ENCODE results near the gene MEDAG. TPM values are rescaled to one million over a fixed set of nuclear protein-coding genes. Genes with fewer than 3 reads are reported as not detected.

The MEDAG gene
- total RNA-seq, 1 experiment from 2014 or later, result 1.6 TPM

- H3K4me1 Mint-ChIP-seq (ENCODE audit: low read depth, unreplicated experiment), result peaks cover 12% of the 10 kb centered on the region
- H3K36me3 Mint-ChIP-seq (ENCODE audit: insufficient read depth, unreplicated experiment), result no peaks in the 10 kb centered on the region
- CTCF ChIA-PET, result no interaction called here
- peak overlapping the region; percentile 13 for H3K4me3 Mint-ChIP-seq (ENCODE audit: low read depth, unreplicated experiment)
- TF ChIP-seq CTCF (IDR thresholded peaks at IDR 0.05; ENCODE audit: unreplicated experiment), result no peak
- DNase-seq, result peak; percentile 42
- intact Hi-C loops (cut with micrococcal nuclease; ENCODE audit: unreplicated experiment), result no loop called here
- no TSS peak for BruUV-seq (replicated peaks)
- H3K27ac Mint-ChIP-seq (ENCODE audit: unreplicated experiment), result no peak overlapping the region
- peaks cover 3% of the 10 kb centered on the region for H3K9me3 Mint-ChIP-seq (ENCODE audit: low read depth, unreplicated experiment)
- H3K27me3 Mint-ChIP-seq (ENCODE audit: unreplicated experiment), result peaks cover 23% of the 10 kb centered on the region
Observed at GRCh38 chr13:30963791-30964190, 57.7 kb downstream of the MEDAG start.

DNA sequence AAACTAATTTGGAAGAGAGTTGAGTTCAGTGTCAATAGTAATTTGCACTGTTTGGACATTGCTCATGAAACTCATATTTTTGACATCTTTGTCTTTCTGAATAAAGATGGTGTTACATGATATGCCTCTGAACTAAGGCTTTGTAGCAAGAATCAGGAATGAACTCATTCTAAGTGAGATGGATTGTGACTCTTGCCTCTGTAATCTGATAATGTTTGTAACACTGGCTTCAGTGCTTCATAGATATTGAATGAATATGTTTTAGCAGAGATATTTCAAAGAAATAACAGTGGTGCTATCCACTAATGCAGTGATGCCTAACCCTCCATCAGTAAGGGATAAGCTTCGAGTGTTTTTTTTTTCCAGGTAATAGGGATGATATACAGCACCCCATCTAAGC lies 59.3 kb downstream of the MEDAG start:
- H3K4me1 Mint-ChIP-seq (ENCODE audit: low read depth, unreplicated experiment), result peaks cover 12% of the 10 kb centered on the region
- CTCF ChIA-PET, result no interaction called here
- peaks cover 3% of the 10 kb centered on the region for H3K9me3 Mint-ChIP-seq (ENCODE audit: low read depth, unreplicated experiment)
- no peak for TF ChIP-seq CTCF (IDR thresholded peaks at IDR 0.05; ENCODE audit: unreplicated experiment)
- no peak overlapping the region for H3K27ac Mint-ChIP-seq (ENCODE audit: unreplicated experiment)
- no peak for DNase-seq
- H3K4me3 Mint-ChIP-seq (ENCODE audit: low read depth, unreplicated experiment), result no peak overlapping the region
- no peaks in the 10 kb centered on the region for H3K36me3 Mint-ChIP-seq (ENCODE audit: insufficient read depth, unreplicated experiment)
- peaks cover 19% of the 10 kb centered on the region for H3K27me3 Mint-ChIP-seq (ENCODE audit: unreplicated experiment)
- BruUV-seq (replicated peaks), result no TSS peak
- intact Hi-C loops (cut with micrococcal nuclease; ENCODE audit: unreplicated experiment), result no loop called here

- H3K36me3 Mint-ChIP-seq (ENCODE audit: insufficient read depth, unreplicated experiment), result no peaks in the 10 kb centered on the region
- peaks cover 3% of the 10 kb centered on the region for H3K9me3 Mint-ChIP-seq (ENCODE audit: low read depth, unreplicated experiment)
- intact Hi-C loops (cut with micrococcal nuclease; ENCODE audit: unreplicated experiment), result no loop called here
- CTCF ChIA-PET, result no interaction called here
- H3K27me3 Mint-ChIP-seq (ENCODE audit: unreplicated experiment), result peaks cover 17% of the 10 kb centered on the region
- DNase-seq, result no peak
- BruUV-seq (replicated peaks), result no TSS peak
- H3K4me1 Mint-ChIP-seq (ENCODE audit: low read depth, unreplicated experiment), result peaks cover 12% of the 10 kb centered on the region
- no peak overlapping the region for H3K4me3 Mint-ChIP-seq (ENCODE audit: low read depth, unreplicated experiment)
- TF ChIP-seq CTCF (IDR thresholded peaks at IDR 0.05; ENCODE audit: unreplicated experiment), result no peak
- H3K27ac Mint-ChIP-seq (ENCODE audit: unreplicated experiment), result no peak overlapping the region
Observed at GRCh38 chr13:30966101-30966500, 60.0 kb downstream of the MEDAG start.

DNA sequence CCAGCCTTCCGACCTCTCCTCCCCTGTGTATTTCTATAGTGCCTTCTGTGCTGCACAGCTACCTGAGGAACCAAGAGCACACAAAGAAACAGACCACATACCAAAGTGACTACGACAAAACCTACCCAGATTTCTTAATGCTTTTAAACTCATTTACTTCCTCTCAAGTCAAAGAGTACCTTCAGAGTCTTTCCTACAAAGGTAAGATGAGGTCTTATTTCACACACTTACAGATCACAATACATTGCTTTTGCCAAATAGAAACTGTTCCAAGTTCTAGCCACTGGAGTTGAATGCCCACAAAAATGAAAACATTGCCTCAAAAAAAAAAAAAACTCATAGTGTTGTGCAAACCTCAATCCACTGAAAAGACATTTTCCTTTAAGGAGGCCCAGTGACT lies 62.8 kb downstream of the MEDAG start:
- intact Hi-C loops (cut with micrococcal nuclease; ENCODE audit: unreplicated experiment), result no loop called here
- CTCF ChIA-PET, result no interaction called here
- H3K4me3 Mint-ChIP-seq (ENCODE audit: low read depth, unreplicated experiment), result no peak overlapping the region

More for the DNA sequence above, 62.8 kb downstream of the MEDAG start:
- no peak for TF ChIP-seq CTCF (IDR thresholded peaks at IDR 0.05; ENCODE audit: unreplicated experiment)
- peaks cover 15% of the 10 kb centered on the region for H3K4me1 Mint-ChIP-seq (ENCODE audit: low read depth, unreplicated experiment)
- H3K27me3 Mint-ChIP-seq (ENCODE audit: unreplicated experiment), result no peaks in the 10 kb centered on the region
- H3K36me3 Mint-ChIP-seq (ENCODE audit: insufficient read depth, unreplicated experiment), result no peaks in the 10 kb centered on the region
- no peak overlapping the region for H3K27ac Mint-ChIP-seq (ENCODE audit: unreplicated experiment)
- no peaks in the 10 kb centered on the region for H3K9me3 Mint-ChIP-seq (ENCODE audit: low read depth, unreplicated experiment)
- no TSS peak for BruUV-seq (replicated peaks)
- no peak for DNase-seq
